Measurements from ENCODE around the gene AGAP2.
"Not testable (repeated sequence)": the region's sequence is repeated elsewhere in the genome, so short reads cannot be mapped to it uniquely, and the experiment has no call there.

Gene AGAP2

GRCh38 chr12:57692500-57692899, 46.0 kb downstream of the AGAP2 start:
- no peak for TF ChIP-seq CTCF (IDR thresholded peaks at IDR 0.05; ENCODE audit: low read depth, low read length, missing control alignments)
- DNase-seq (ENCODE audit: low read depth): no peak
- H3K4me3 ChIP-seq (ENCODE audit: low read depth, low read length): no peak overlapping the region

GRCh38 chr12:57688931-57689330, 49.6 kb downstream of the AGAP2 start:
- DNase-seq (ENCODE audit: low read depth): no peak
- H3K4me3 ChIP-seq (ENCODE audit: low read depth, low read length): no peak overlapping the region
- TF ChIP-seq CTCF (IDR thresholded peaks at IDR 0.05; ENCODE audit: low read depth, low read length, missing control alignments): no peak

GRCh38 chr12:57687862-57688261, 50.7 kb downstream of the AGAP2 start:
- no peak for DNase-seq (ENCODE audit: low read depth)
- H3K4me3 ChIP-seq (ENCODE audit: low read depth, low read length): no peak overlapping the region
- no peak for TF ChIP-seq CTCF (IDR thresholded peaks at IDR 0.05; ENCODE audit: low read depth, low read length, missing control alignments)

GRCh38 chr12:57679697-57680096, 58.8 kb downstream of the AGAP2 start:
- DNase-seq (ENCODE audit: low read depth): no peak
- TF ChIP-seq CTCF (IDR thresholded peaks at IDR 0.05; ENCODE audit: low read depth, low read length, missing control alignments): no peak
- no peak overlapping the region for H3K4me3 ChIP-seq (ENCODE audit: low read depth, low read length)

- DNase-seq (ENCODE audit: low read depth); H3K4me3 ChIP-seq (ENCODE audit: low read depth, low read length): not testable (repeated sequence)
Observed at GRCh38 chr12:57677947-57678346, 60.6 kb downstream of the AGAP2 start.

- no peak overlapping the region for H3K4me3 ChIP-seq (ENCODE audit: low read depth, low read length)
- no peak for DNase-seq (ENCODE audit: low read depth)
- TF ChIP-seq CTCF (IDR thresholded peaks at IDR 0.05; ENCODE audit: low read depth, low read length, missing control alignments): no peak
Observed at GRCh38 chr12:57674691-57675090, 63.9 kb downstream of the AGAP2 start.
